VCaP (cell line): ENCODE measurements around the gene F13A1.

Source experiments
- H3K27ac ChIP-seq: fragments of 450-650 bp; 2 replicates; pipeline ENCODE4 v1.5.1; 2017
- TF ChIP-seq, protein P1 (sequence below): fragments of 450-650 bp; conservative IDR thresholded peaks from 2 replicates; pipeline ENCODE4 v1.5.1; 2017; ENCODE audit warnings: mild to moderate bottlenecking, moderate library complexity

The F13A1 gene

GRCh38 chr6:6191909-6192308 lies 128.6 kb downstream of the F13A1 start:
- TF ChIP-seq, protein P1, sequence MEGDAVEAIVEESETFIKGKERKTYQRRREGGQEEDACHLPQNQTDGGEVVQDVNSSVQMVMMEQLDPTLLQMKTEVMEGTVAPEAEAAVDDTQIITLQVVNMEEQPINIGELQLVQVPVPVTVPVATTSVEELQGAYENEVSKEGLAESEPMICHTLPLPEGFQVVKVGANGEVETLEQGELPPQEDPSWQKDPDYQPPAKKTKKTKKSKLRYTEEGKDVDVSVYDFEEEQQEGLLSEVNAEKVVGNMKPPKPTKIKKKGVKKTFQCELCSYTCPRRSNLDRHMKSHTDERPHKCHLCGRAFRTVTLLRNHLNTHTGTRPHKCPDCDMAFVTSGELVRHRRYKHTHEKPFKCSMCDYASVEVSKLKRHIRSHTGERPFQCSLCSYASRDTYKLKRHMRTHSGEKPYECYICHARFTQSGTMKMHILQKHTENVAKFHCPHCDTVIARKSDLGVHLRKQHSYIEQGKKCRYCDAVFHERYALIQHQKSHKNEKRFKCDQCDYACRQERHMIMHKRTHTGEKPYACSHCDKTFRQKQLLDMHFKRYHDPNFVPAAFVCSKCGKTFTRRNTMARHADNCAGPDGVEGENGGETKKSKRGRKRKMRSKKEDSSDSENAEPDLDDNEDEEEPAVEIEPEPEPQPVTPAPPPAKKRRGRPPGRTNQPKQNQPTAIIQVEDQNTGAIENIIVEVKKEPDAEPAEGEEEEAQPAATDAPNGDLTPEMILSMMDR, result no peak
- no peak overlapping the region for H3K27ac ChIP-seq

DNA sequence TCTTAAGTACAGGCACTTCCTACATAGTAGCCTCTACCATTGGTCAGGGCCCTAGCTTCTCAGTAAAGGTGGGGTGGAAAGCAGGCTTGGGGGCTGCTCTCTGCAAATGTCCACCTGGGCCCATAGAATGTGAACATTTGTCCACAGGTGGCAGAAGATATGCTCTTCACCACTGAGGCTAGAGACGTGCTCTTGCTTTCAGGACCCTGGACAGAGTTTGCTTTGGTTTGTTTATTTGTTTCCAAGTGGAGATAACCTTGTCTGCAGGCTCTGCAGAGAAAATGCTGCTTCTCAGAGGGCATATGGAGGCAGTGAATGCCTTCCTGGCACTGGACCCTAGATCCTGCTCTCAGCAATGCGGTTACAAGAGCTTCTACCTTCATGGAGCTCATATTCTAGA lies 129.0 kb downstream of the F13A1 start:
- H3K27ac ChIP-seq, result no peak overlapping the region
- TF ChIP-seq, protein P1, result no peak

DNA sequence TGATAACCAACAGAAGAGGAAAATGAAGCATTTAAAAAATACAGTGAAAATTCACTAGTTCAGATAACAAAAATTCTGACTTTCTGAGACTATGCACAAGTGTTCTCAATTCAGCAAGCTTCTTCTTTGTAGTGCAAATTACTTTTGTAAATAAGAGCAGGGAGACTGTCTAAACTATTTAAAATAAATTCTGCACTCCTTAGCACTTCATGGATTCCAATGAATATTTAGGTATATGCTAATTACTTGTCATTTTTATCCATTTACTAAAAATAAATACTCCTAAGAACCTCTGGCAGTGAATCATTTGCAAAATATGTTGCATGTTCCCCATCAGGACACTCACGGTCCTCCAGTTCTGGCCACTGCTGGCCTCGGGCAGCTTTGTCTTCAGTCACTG lies 139.8 kb downstream of the F13A1 start:
- TF ChIP-seq, protein P1, result no peak
- no peak overlapping the region for H3K27ac ChIP-seq

GRCh38 chr6:6179858-6180623 lies 140.4 kb downstream of the F13A1 start:
- TF ChIP-seq, protein P1, result no peak
- H3K27ac ChIP-seq, result no peak overlapping the region

DNA sequence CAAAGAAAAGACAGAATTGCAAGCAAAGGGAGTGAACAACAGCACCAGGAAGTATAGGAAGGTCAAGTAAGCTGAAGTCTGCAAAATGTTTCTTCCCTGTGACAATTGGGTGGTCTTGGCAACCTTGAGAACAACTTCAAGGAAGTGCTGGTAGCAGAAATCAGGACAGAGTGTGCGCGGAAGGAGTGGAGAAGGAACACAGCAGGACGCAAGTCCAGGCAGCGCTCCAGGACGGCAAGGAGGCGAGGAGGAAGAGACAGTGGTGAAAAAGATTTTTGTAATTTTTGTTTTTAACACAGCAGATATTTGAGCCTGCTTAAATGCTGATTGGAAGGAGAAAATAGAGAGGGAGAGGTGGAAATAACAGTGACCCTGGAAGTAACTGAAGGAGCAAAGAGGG lies 141.7 kb downstream of the F13A1 start:
- H3K27ac ChIP-seq, result no peak overlapping the region
- TF ChIP-seq, protein P1, result no peak

DNA sequence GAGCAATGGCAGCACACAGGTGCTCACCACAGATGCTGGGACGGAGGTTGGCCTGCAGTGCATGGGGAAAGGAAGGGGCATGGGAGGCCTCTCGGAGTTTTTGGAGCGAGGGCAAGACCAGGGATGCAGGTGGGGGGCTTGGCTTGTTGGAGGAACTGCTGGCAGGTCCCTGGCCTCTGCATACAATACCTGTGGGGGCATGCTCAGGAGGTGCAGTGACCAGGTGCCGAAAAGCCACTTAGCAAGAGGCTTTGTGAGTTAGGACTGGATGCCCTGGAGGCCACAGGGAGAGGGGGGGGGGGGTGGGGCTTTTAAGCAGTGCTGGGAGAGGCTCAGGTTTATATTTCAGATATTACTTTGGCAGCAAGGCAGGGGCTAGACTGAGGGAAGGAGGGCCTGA lies 142.7 kb downstream of the F13A1 start:
- TF ChIP-seq, protein P1, result no peak
- no peak overlapping the region for H3K27ac ChIP-seq

GRCh38 chr6:6176586-6177228 lies 143.8 kb downstream of the F13A1 start:
- TF ChIP-seq, protein P1, result no peak
- no peak overlapping the region for H3K27ac ChIP-seq
